Measurements from ENCODE around the gene AADACL4. TPM values are rescaled to one million over a fixed set of nuclear protein-coding genes. Genes with fewer than 3 reads are reported as not detected.

The AADACL4 gene
- total and polyA plus RNA-seq, 2 of the 8 experiments (the other 6 are each of a cell fraction or from before 2014, with no cell fraction given) = 0.08 TPM; not detected in 1

GRCh38 chr1:12619792-12620487, 23.9 kb upstream of the AADACL4 start (continued):
- TF ChIP-seq ASH2L (IDR thresholded peaks at IDR 0.05; ENCODE audit: low read length) (peak; percentile 5), SUZ12 (IDR thresholded peaks at IDR 0.05; ENCODE audit: low read length) (no peak), RAD21 (IDR thresholded peaks at IDR 0.05 in 1 of 2, conservative IDR thresholded peaks at IDR 0.05 in 1 of 2; ENCODE audit: low read depth in 2 of 2, low read length in 2 of 2) (peak; percentile 98 to 99), CBX5 (IDR thresholded peaks at IDR 0.05; ENCODE audit: low read depth, low read length) (no peak)

Measured in H1 (cell line).